OCI-LY3 (cell line): ENCODE data around the gene NEUROG3.

Experiments used
- EZH2phosphoT487 ChIP-seq: fragments of 200-600 bp; shearing (Covaris generic); IDR thresholded peaks from 2 replicates; pipeline ENCODE4 v1.6.1; 2018; ENCODE audit warnings: antibody characterized with exemption, mixed run types, low read depth
- TF ChIP-seq, protein P1 (sequence below): fragments of 200-600, 300-600 bp; sonication (generic); IDR thresholded peaks from 2 replicates; pipeline ENCODE4 v1.5.1; 2014; ENCODE audit warnings: antibody characterized with exemption, low read length, low read depth

DNA sequence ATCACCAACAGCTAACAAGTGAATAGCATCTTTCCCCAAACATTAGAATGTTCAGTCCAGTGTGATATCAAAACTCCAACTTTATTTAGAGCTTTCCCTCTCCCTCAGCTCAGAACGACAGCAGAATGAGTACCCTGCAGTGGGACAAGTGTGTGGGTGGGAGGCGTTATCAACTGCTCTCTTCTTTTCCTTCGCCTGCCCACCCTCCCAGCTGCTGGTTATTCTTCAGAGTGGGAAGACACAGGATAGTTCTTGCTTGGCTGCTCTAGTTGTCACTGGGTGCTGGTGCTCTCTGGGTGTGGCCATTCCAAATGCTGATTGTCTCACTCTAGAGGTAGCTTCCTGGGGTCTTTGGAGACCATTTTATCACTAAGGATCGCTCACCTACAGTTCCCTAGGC, 43.1 kb upstream of the NEUROG3 start:
- TF ChIP-seq, protein P1, sequence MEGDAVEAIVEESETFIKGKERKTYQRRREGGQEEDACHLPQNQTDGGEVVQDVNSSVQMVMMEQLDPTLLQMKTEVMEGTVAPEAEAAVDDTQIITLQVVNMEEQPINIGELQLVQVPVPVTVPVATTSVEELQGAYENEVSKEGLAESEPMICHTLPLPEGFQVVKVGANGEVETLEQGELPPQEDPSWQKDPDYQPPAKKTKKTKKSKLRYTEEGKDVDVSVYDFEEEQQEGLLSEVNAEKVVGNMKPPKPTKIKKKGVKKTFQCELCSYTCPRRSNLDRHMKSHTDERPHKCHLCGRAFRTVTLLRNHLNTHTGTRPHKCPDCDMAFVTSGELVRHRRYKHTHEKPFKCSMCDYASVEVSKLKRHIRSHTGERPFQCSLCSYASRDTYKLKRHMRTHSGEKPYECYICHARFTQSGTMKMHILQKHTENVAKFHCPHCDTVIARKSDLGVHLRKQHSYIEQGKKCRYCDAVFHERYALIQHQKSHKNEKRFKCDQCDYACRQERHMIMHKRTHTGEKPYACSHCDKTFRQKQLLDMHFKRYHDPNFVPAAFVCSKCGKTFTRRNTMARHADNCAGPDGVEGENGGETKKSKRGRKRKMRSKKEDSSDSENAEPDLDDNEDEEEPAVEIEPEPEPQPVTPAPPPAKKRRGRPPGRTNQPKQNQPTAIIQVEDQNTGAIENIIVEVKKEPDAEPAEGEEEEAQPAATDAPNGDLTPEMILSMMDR, result no peak
- no peak for TF ChIP-seq EZH2phosphoT487
